ENCODE results near the gene ARX.
A peak's percentile ranks its signal among the peaks of the same experiment; 100 is the strongest.

ARX gene

DNA sequence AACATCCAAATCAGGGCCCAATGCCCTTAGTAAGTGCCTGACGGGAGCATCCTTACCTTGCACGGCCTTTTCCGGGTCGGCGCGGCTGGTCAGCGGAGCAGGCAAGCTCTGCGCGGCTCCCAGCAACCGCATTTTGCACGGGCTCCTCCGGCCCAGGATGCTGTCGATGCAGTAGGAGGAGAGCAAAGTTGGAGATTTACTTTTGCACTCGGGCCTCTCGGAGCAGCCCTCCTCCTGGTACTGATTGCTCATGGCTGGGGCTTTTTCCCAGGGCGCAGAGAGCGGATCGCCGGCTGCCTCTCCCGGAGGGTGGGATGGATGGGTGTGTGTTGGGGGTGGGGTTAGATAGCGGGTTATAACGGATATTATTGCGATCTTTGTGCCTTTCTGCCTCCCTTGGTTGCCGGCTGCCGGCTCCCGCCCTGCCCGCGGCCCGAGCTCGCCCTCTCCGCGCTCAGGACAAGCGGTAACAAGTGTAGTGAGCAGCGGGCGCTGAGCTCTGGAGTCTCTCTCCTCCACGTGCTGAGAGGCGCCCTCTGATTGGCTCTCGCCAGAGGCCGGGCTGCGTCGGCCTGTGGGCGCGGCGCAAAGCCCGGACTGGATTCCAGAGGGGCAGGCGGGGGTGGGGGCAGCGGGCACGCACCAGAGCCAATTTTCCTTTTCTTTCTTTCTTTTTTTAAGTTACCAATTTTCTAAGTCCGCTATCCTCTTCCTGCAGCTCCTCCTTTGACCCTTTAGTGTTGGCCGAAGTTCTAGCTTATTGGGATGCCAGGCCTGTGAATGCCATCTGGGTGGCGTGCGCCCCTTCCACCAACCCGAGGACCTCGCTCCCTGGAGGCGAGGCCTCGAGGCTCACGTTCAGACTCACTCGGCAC is at the start of gene ARX:
ARX (minus strand) TSS at position 480 of the 875 bp plus-strand sequence; CDS start at position 252, 228 bp downstream.
- Histone ChIP-seq H3K9ac (ENCODE audit: low read length) (no peak within 1 kb of the TSS), H3K4me1 (ENCODE audit: control insufficient read depth, low read depth, low read length) (peaks cover 30% of the 10 kb centered on the region), H3K36me3 (ENCODE audit: control insufficient read depth, low read depth, low read length) (no peaks in the 10 kb centered on the region), H3K27me3 (ENCODE audit: control insufficient read depth, insufficient read depth, low read length) (peaks cover 98% of the 10 kb centered on the region), H3K4me3 (ENCODE audit: low read length) (peak within 1 kb of the TSS; percentile 45), H3K27ac (ENCODE audit: low read length) (no peak within 1 kb of the TSS), H3K9me3 (ENCODE audit: control insufficient read depth, low read depth, low read length) (no peaks in the 10 kb centered on the region)

DNA sequence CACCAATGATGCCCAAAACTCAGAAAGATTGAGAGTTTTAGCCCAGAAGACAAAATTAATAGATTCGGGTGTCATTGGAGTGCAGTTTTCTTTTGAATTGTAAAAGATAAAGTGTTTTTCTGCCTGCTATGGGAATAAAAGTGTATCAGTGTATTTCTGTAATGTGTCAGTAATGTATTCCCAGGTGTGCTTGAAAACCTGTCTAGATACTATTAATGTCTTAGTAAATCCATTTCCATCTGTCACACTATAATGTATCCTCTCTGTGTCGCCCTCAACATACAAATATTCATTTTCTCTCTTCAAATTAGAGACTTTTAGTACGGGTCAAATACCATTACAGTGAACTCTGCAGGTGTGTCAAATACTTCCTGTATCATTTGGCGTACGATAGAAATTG is 43.5 kb upstream of the ARX start:
- H3K27me3 ChIP-seq (ENCODE audit: control insufficient read depth, insufficient read depth, low read length), result no peaks in the 10 kb centered on the region
- no peak overlapping the region for H3K27ac ChIP-seq (ENCODE audit: low read length)
- H3K4me1 ChIP-seq (ENCODE audit: control insufficient read depth, low read depth, low read length), result no peaks in the 10 kb centered on the region

GRCh38 chrX:25052798-25053534 is 37.2 kb upstream of the ARX start:
- H3K27ac ChIP-seq (ENCODE audit: low read length), result no peak overlapping the region
- peaks cover 40% of the 10 kb centered on the region for H3K4me1 ChIP-seq (ENCODE audit: control insufficient read depth, low read depth, low read length)
- no peak overlapping the region for H3K4me3 ChIP-seq (ENCODE audit: low read length)
- H3K9ac ChIP-seq (ENCODE audit: low read length), result no peak overlapping the region
- peaks cover 5% of the 10 kb centered on the region for H3K9me3 ChIP-seq (ENCODE audit: control insufficient read depth, low read depth, low read length)
- no peaks in the 10 kb centered on the region for H3K36me3 ChIP-seq (ENCODE audit: control insufficient read depth, low read depth, low read length)
- no peaks in the 10 kb centered on the region for H3K27me3 ChIP-seq (ENCODE audit: control insufficient read depth, insufficient read depth, low read length)

More for the DNA sequence above, 43.5 kb upstream of the ARX start:
- Histone ChIP-seq H3K36me3 (ENCODE audit: control insufficient read depth, low read depth, low read length) (no peaks in the 10 kb centered on the region), H3K4me3 (ENCODE audit: low read length) (no peak overlapping the region), H3K9me3 (ENCODE audit: control insufficient read depth, low read depth, low read length) (no peaks in the 10 kb centered on the region), H3K9ac (ENCODE audit: low read length) (no peak overlapping the region)

- Histone ChIP-seq H3K4me3 (ENCODE audit: low read length) (no peak overlapping the region), H3K4me1 (ENCODE audit: control insufficient read depth, low read depth, low read length) (peaks cover 45% of the 10 kb centered on the region), H3K27ac (ENCODE audit: low read length) (peak overlapping the region; percentile 7), H3K9ac (ENCODE audit: low read length) (no peak overlapping the region), H3K36me3 (ENCODE audit: control insufficient read depth, low read depth, low read length) (no peaks in the 10 kb centered on the region), H3K9me3 (ENCODE audit: control insufficient read depth, low read depth, low read length) (peaks cover 5% of the 10 kb centered on the region), H3K27me3 (ENCODE audit: control insufficient read depth, insufficient read depth, low read length) (no peaks in the 10 kb centered on the region)
These were observed 34.2 kb upstream of the ARX start for GRCh38 chrX:25049971-25050370.

- H3K27me3 ChIP-seq (ENCODE audit: control insufficient read depth, insufficient read depth, low read length), result no peaks in the 10 kb centered on the region
- peaks cover 45% of the 10 kb centered on the region for H3K4me1 ChIP-seq (ENCODE audit: control insufficient read depth, low read depth, low read length)
- H3K4me3 ChIP-seq (ENCODE audit: low read length), result peak overlapping the region; percentile 0
- H3K9me3 ChIP-seq (ENCODE audit: control insufficient read depth, low read depth, low read length), result peaks cover 5% of the 10 kb centered on the region
- no peaks in the 10 kb centered on the region for H3K36me3 ChIP-seq (ENCODE audit: control insufficient read depth, low read depth, low read length)
- no peak overlapping the region for H3K9ac ChIP-seq (ENCODE audit: low read length)
- H3K27ac ChIP-seq (ENCODE audit: low read length), result peak overlapping the region; percentile 7
These were observed 33.6 kb upstream of the ARX start for GRCh38 chrX:25049357-25049756.

- H3K4me3 ChIP-seq (ENCODE audit: low read length), result no peak overlapping the region
- H3K9me3 ChIP-seq (ENCODE audit: control insufficient read depth, low read depth, low read length), result peaks cover 5% of the 10 kb centered on the region
- H3K4me1 ChIP-seq (ENCODE audit: control insufficient read depth, low read depth, low read length), result peaks cover 42% of the 10 kb centered on the region
- no peaks in the 10 kb centered on the region for H3K36me3 ChIP-seq (ENCODE audit: control insufficient read depth, low read depth, low read length)
- H3K9ac ChIP-seq (ENCODE audit: low read length), result no peak overlapping the region
- H3K27me3 ChIP-seq (ENCODE audit: control insufficient read depth, insufficient read depth, low read length), result no peaks in the 10 kb centered on the region
- H3K27ac ChIP-seq (ENCODE audit: low read length), result no peak overlapping the region
These were observed 32.4 kb upstream of the ARX start for GRCh38 chrX:25048178-25048577.

DNA sequence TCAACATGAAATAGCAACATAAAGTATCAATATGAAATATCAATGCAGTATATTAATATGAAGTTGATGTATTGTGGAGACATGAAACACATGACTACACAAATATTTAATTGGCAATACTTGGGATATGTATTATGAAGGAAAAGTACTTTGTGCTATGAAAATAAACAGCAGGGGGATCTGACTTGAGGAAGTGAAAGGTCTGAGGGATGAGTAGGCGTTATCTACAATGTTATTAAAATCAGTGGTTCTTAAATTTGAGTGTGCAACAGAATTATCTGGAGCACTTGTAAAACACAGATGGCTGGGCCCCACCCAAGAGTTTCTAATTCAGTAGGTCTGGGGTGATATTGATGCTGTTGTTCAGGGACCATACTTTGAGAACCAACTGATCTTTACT is 27.4 kb upstream of the ARX start:
- no peaks in the 10 kb centered on the region for H3K27me3 ChIP-seq (ENCODE audit: control insufficient read depth, insufficient read depth, low read length)
- H3K4me3 ChIP-seq (ENCODE audit: low read length), result no peak overlapping the region
- H3K36me3 ChIP-seq (ENCODE audit: control insufficient read depth, low read depth, low read length), result no peaks in the 10 kb centered on the region
- no peaks in the 10 kb centered on the region for H3K9me3 ChIP-seq (ENCODE audit: control insufficient read depth, low read depth, low read length)
- peaks cover 8% of the 10 kb centered on the region for H3K4me1 ChIP-seq (ENCODE audit: control insufficient read depth, low read depth, low read length)
- H3K9ac ChIP-seq (ENCODE audit: low read length), result no peak overlapping the region
- H3K27ac ChIP-seq (ENCODE audit: low read length), result no peak overlapping the region

DNA sequence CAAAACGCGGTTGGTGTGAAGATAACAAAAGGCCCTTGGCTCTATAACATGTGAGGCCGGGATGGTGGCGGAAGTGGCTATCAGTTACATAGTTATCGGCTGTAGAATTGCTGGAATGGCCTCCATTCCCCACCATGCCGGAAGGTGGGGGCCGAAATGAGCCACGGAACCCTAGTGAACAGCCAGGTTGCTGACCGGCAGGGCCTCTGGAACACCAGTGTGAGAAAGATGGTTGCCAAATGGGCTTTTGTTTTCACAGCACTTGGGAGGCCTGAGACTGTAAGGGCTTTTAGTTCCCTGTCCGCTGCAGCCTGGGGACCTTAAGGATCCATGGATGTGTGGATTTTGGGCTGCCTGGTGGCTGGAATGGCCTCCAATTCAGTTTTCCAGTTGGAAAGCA is 23.3 kb upstream of the ARX start:
- Histone ChIP-seq H3K9me3 (ENCODE audit: control insufficient read depth, low read depth, low read length) (no peaks in the 10 kb centered on the region), H3K36me3 (ENCODE audit: control insufficient read depth, low read depth, low read length) (no peaks in the 10 kb centered on the region), H3K9ac (ENCODE audit: low read length) (no peak overlapping the region), H3K4me3 (ENCODE audit: low read length) (no peak overlapping the region), H3K27ac (ENCODE audit: low read length) (no peak overlapping the region), H3K27me3 (ENCODE audit: control insufficient read depth, insufficient read depth, low read length) (no peaks in the 10 kb centered on the region), H3K4me1 (ENCODE audit: control insufficient read depth, low read depth, low read length) (no peaks in the 10 kb centered on the region)

DNA sequence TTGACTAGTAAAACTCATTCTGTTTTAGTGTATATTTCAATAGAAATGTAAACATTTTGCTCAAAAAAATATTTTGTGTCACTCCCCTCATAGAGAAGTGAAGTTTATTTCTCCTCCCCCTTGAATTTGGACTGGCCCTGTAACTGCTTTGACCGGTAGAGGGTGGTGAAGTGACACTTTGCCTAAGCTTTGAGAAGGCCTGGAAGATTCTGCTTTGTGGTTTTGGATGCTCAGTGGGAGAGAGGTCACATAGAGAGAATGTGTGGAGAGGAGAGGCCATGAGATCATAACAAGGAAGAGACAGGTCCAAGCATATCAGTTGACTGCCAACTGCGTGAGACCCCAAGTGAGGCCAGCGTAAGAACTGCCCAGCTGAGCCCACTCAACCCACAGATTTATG is 19.1 kb upstream of the ARX start:
- no peaks in the 10 kb centered on the region for H3K4me1 ChIP-seq (ENCODE audit: control insufficient read depth, low read depth, low read length)
- H3K36me3 ChIP-seq (ENCODE audit: control insufficient read depth, low read depth, low read length), result no peaks in the 10 kb centered on the region
- H3K4me3 ChIP-seq (ENCODE audit: low read length), result no peak overlapping the region
- H3K27ac ChIP-seq (ENCODE audit: low read length), result no peak overlapping the region
- H3K9ac ChIP-seq (ENCODE audit: low read length), result no peak overlapping the region
- no peaks in the 10 kb centered on the region for H3K9me3 ChIP-seq (ENCODE audit: control insufficient read depth, low read depth, low read length)
- H3K27me3 ChIP-seq (ENCODE audit: control insufficient read depth, insufficient read depth, low read length), result no peaks in the 10 kb centered on the region

DNA sequence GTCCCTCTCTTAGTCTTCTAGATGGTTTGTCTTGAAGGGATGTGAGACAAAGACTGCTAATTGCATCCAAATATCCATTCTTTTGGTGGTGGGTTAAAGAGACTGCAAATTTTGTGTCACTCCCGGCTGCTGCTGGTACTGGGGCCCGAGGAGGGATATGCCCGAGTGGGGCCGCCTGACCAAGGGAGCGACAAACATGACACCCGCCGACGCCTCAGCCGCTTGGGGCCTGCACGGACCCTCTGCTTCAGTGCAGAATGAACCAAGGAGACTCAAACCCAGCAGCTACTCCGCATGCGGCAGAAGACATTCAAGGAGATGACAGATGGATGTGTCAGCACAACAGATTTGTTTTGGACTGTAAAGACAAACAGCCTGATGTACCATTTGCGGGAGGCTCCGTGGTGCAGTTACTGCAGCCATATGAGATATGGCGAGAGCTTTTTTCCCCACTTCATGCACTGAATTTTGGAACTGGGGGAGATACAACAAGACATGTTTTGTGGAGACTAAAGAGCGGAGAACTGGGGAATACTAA is 13.6 kb upstream of the ARX start:
- H3K4me1 ChIP-seq (ENCODE audit: control insufficient read depth, low read depth, low read length), result no peaks in the 10 kb centered on the region
- peaks cover 15% of the 10 kb centered on the region for H3K27me3 ChIP-seq (ENCODE audit: control insufficient read depth, insufficient read depth, low read length)
- no peak overlapping the region for H3K9ac ChIP-seq (ENCODE audit: low read length)

DNA sequence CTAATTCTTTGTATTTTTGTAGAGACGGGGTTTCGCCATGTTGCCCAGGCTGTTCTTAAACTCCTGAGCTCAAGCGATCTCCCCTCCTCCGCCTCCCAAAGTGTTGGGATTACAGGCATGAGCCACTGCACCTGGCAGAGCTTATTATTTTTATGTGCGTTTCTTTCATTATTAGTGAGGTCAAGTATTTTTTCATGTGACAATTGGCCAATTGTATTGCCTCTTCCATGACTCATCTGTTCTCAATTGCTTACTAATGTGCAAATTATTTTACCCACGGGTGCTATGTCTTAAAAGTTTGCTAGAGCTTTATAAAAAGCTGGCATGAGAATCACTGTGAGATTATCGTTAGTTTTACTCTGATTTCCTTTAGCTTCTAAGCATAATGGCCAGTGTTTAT is 13.0 kb upstream of the ARX start:
- H3K4me1 ChIP-seq (ENCODE audit: control insufficient read depth, low read depth, low read length), result no peaks in the 10 kb centered on the region
- no peak overlapping the region for H3K4me3 ChIP-seq (ENCODE audit: low read length)
- peaks cover 22% of the 10 kb centered on the region for H3K27me3 ChIP-seq (ENCODE audit: control insufficient read depth, insufficient read depth, low read length)
- H3K9ac ChIP-seq (ENCODE audit: low read length), result no peak overlapping the region
- H3K36me3 ChIP-seq (ENCODE audit: control insufficient read depth, low read depth, low read length), result no peaks in the 10 kb centered on the region
- no peak overlapping the region for H3K27ac ChIP-seq (ENCODE audit: low read length)
- H3K9me3 ChIP-seq (ENCODE audit: control insufficient read depth, low read depth, low read length), result no peaks in the 10 kb centered on the region

More for the DNA sequence above, 13.6 kb upstream of the ARX start:
- Histone ChIP-seq H3K27ac (ENCODE audit: low read length) (no peak overlapping the region), H3K9me3 (ENCODE audit: control insufficient read depth, low read depth, low read length) (no peaks in the 10 kb centered on the region), H3K4me3 (ENCODE audit: low read length) (no peak overlapping the region), H3K36me3 (ENCODE audit: control insufficient read depth, low read depth, low read length) (no peaks in the 10 kb centered on the region)

All from iPS-18a (cell line).